Endothelial cell of umbilical vein (primary cell): Measurements from ENCODE around the gene HIGD1C. TPM values are rescaled to one million over a fixed set of nuclear protein-coding genes. Genes with fewer than 3 reads are reported as not detected.

Source experiments
- BruUV-seq: library from RNA; stranded (reverse); fragments of 400-500 nt; replicated peaks from 2 replicates; lab custom pipeline; 2021; lab: Mats Ljungman, UMichigan
- CTCF ChIA-PET: fragments of 300-600, 350-600 bp; sonication (Branson Sonifier 250); formaldehyde crosslinking; loops from one replicate; lab custom pipeline; 2021; ENCODE audit warnings: antibody characterized with exemption, inconsistent platforms; lab: Charles Lee
- POLR2A ChIA-PET: fragments of 300-600, 350-600 bp; sonication (Branson Sonifier 250); formaldehyde crosslinking; loops from one replicate; lab custom pipeline; 2021; ENCODE audit warnings: antibody characterized with exemption, inconsistent platforms; lab: Charles Lee
- DNase-seq: peaks from one replicate; pipeline ENCODE4 v3.0.0-alpha.2; 2011; ENCODE audit warnings: low read depth, low spot score
- FAIRE-seq: peaks from 2 replicates; lab custom pipeline; 2011; peaks lifted over from hg19 to GRCh38; lab: Jason Lieb, UNC
- H2AFZ ChIP-seq: 2 replicates; pipeline ENCODE4 v1.6.0; 2012; ENCODE audit warnings: low read depth, low read length, control low read depth, inconsistent platforms
- H3K27ac ChIP-seq: 2 replicates; pipeline ENCODE4 v1.5.1; 2011; ENCODE audit warnings: low read depth, mild to moderate bottlenecking, control low read depth, low read length, moderate library complexity; ENCODE audit not compliant: insufficient read depth
- H3K27me3 ChIP-seq, 2 experiments: 2 replicates each; pipeline versions ENCODE4 v1.6.0 to v1.6.1; 2011; ENCODE audit warnings: low read length in 2 of 2, mixed read lengths in 1 of 2; ENCODE audit not compliant: control insufficient read depth in 2 of 2, insufficient read depth in 2 of 2
- H3K36me3 ChIP-seq, 2 experiments: 2 replicates in 1 of 2; 3 replicates in 1 of 2; pipeline ENCODE4 v1.5.1; 2011; ENCODE audit warnings: low read length in 2 of 2, mild to moderate bottlenecking in 1 of 2, moderate library complexity in 1 of 2; ENCODE audit not compliant: control insufficient read depth in 2 of 2, insufficient read depth in 2 of 2; ENCODE audit errors: extremely low read depth in 1 of 2
- H3K4me1 ChIP-seq: 3 replicates; pipeline ENCODE4 v1.5.1; 2011; ENCODE audit warnings: mild to moderate bottlenecking, low read length; ENCODE audit not compliant: control insufficient read depth, insufficient read depth; ENCODE audit errors: extremely low read depth
- H3K4me2 ChIP-seq: 2 replicates; pipeline ENCODE4 v1.6.1; 2011; ENCODE audit warnings: low read length, control low read depth, mixed read lengths; ENCODE audit not compliant: insufficient read depth
- H3K4me3 ChIP-seq, 3 experiments: fragments of 200-600 bp in 1 of 3; sonication (generic), shearing (Covaris generic) in 1 of 3; replicated peaks in 1 of 3; 2 replicates each; pipeline ENCODE4 v1.5.1; 2011 to 2016; ENCODE audit warnings: control low read depth in 3 of 3, low read length in 3 of 3, mild to moderate bottlenecking in 2 of 3, inconsistent platforms in 1 of 3, low read depth in 1 of 3, moderate library complexity in 1 of 3; ENCODE audit not compliant: insufficient read depth in 1 of 3
- H3K79me2 ChIP-seq: 2 replicates; pipeline ENCODE4 v1.6.0; 2012; ENCODE audit warnings: low read length, inconsistent platforms; ENCODE audit not compliant: control insufficient read depth, insufficient read depth
- H3K9ac ChIP-seq: replicated peaks from 2 replicates; pipeline ENCODE3; 2011; ENCODE audit warnings: low read length, control low read depth; ENCODE audit not compliant: insufficient read depth; ENCODE audit errors: extremely low read depth
- H3K9me1 ChIP-seq: replicated peaks from 3 replicates; pipeline ENCODE4 v1.6.0; 2011; ENCODE audit warnings: mild to moderate bottlenecking, low read length; ENCODE audit not compliant: control insufficient read depth, insufficient read depth; ENCODE audit errors: extremely low read depth
- H3K9me3 ChIP-seq: replicated peaks from 2 replicates; pipeline ENCODE4 v1.5.1; 2012; ENCODE audit warnings: low read length, inconsistent platforms; ENCODE audit not compliant: control insufficient read depth, insufficient read depth
- H4K20me1 ChIP-seq: replicated peaks from 2 replicates; pipeline ENCODE3; 2011; ENCODE audit warnings: mild to moderate bottlenecking, low read length; ENCODE audit not compliant: control insufficient read depth, insufficient read depth; ENCODE audit errors: extremely low read depth
- CTCF ChIP-seq, 2 donors: IDR thresholded peaks; 1 replicate in 1 of 2; 2 replicates in 1 of 2; pipeline ENCODE4 v1.5.1; 2011; ENCODE audit warnings: low read length in 2 of 2, mild to moderate bottlenecking in 2 of 2, moderate library complexity in 2 of 2, control low read depth in 1 of 2, inconsistent platforms in 1 of 2, low read depth in 1 of 2; ENCODE audit not compliant: insufficient read depth in 1 of 2; ENCODE audit errors: extremely low read depth in 1 of 2
- EZH2 ChIP-seq: IDR thresholded peaks from 2 replicates; pipeline ENCODE4 v1.6.1; 2012; ENCODE audit warnings: borderline replicate concordance, low read depth, mild to moderate bottlenecking, moderate library complexity, low read length, inconsistent platforms; ENCODE audit not compliant: severe bottlenecking
- FOS ChIP-seq: IDR thresholded peaks from 2 replicates; pipeline ENCODE4 v1.6.1; 2011; ENCODE audit warnings: mild to moderate bottlenecking, low read length, moderate library complexity, borderline replicate concordance; ENCODE audit not compliant: insufficient read depth
- GATA2 ChIP-seq: IDR thresholded peaks from 2 replicates; pipeline ENCODE4 v1.7.0; 2011; ENCODE audit warnings: low read depth, mild to moderate bottlenecking, moderate library complexity, mixed read lengths, low read length; ENCODE audit not compliant: insufficient read length, insufficient read depth
- JUN ChIP-seq: IDR thresholded peaks from 2 replicates; pipeline ENCODE4 v1.6.1; 2011; ENCODE audit warnings: borderline replicate concordance, low read depth; ENCODE audit not compliant: insufficient read length, insufficient read depth
- MAX ChIP-seq: IDR thresholded peaks from 2 replicates; pipeline ENCODE4 v1.6.1; 2011; ENCODE audit not compliant: insufficient read depth, insufficient read length
- MYC ChIP-seq: IDR thresholded peaks from one replicate; pipeline ENCODE4 v1.6.1; 2011; ENCODE audit warnings: mild to moderate bottlenecking, low read depth, low read length
- POLR2A ChIP-seq: IDR thresholded peaks from 2 replicates; pipeline ENCODE4 v1.6.1; 2012; ENCODE audit warnings: low read depth, mild to moderate bottlenecking, control low read depth, low read length
- POLR2AphosphoS5 ChIP-seq: IDR thresholded peaks from 2 replicates; pipeline ENCODE4 v1.6.1; 2012; ENCODE audit warnings: low read depth, mild to moderate bottlenecking, control low read depth, low read length, moderate library complexity; ENCODE audit not compliant: insufficient read depth
- dilution Hi-C: fragments of 300-500 bp; cut with MboI; formaldehyde crosslinking; loops from one replicate; pipeline ENCODE4 v1.15.0; 2019; ENCODE audit warnings: low sequenced_read_pairs; ENCODE audit not compliant: extremely low pct_ligation_motif_present
- intact Hi-C: fragments of 100-400 bp; cut with micrococcal nuclease; formaldehyde crosslinking; loops from one replicate; pipeline ENCODE4 v1.10.0; 2022
- polyA plus RNA-seq, 4 experiments: library from polyadenylated mRNA; depleted of rRNA in 3 of 4; stranded (reverse) in 3 of 4; unstranded in 1 of 4; fragments of >200 nt; gene quantifications; 2 replicates each; pipeline versions ENCODE4 v1.2.1 to v1.2.3, GENCODE V29; 2011 to 2012; ENCODE audit warnings: missing spikeins in 1 of 4
- total RNA-seq: library from RNA; stranded (reverse); gene quantifications from 2 replicates; pipeline ENCODE4 v1.2.3, GENCODE V29; 2021

HIGD1C gene
- total and polyA plus RNA-seq, 2 donors (not counting 3 experiments of a cell fraction or from before 2014, with no cell fraction given) = not detected

GRCh38 chr12:51009056-51009440 lies 56.7 kb downstream of the HIGD1C start:
- H4K20me1 ChIP-seq = no peaks in the 10 kb centered on the region
- H3K9ac ChIP-seq = no peak overlapping the region
- dilution Hi-C loops = no loop called here
- H3K79me2 ChIP-seq = peaks cover 22% of the 10 kb centered on the region
- DNase-seq (no peak), FAIRE-seq (peak; percentile 37)
- H3K27me3 ChIP-seq = no peaks in the 10 kb centered on the region
- H3K4me1 ChIP-seq = no peaks in the 10 kb centered on the region
- H3K27ac ChIP-seq = no peak overlapping the region
- intact Hi-C loops = no loop called here
- CTCF ChIA-PET = interaction anchor here (0.8 to 1.5 kb wide), 5 partner anchors 11 to 244 kb away, joined by 3 to 6 read pairs (median 4); no protein-coding TSS in a partner anchor
- H3K4me2 ChIP-seq = no peak overlapping the region
- no peak overlapping the region for H2AFZ ChIP-seq
- BruUV-seq = no TSS peak
- POLR2A ChIA-PET = no interaction called here
- peaks cover 0 to 3% of the 10 kb centered on the region in 2 experiments for H3K36me3 ChIP-seq
- no peak overlapping the region for H3K4me3 ChIP-seq
- no peaks in the 10 kb centered on the region for H3K9me1 ChIP-seq
- H3K9me3 ChIP-seq = no peaks in the 10 kb centered on the region
- TF ChIP-seq POLR2A = no peak
- no peak for TF ChIP-seq JUN
- no peak for TF ChIP-seq FOS
- TF ChIP-seq EZH2 = no peak
- no peak for TF ChIP-seq GATA2
- no peak for TF ChIP-seq MYC

GRCh38 chr12:51011955-51012354 lies 59.6 kb downstream of the HIGD1C start:
- H3K4me3 ChIP-seq = no peak overlapping the region
- DNase-seq (no peak), FAIRE-seq (no peak)
- no peaks in the 10 kb centered on the region for H4K20me1 ChIP-seq
- ChIA-PET POLR2A (no interaction called here), CTCF (interaction anchor here (1.4 to 2.0 kb wide), 3 partner anchors 15 to 247 kb away, joined by 4 read pairs; partner anchors contain the start of gene SLC11A2)
- no peak overlapping the region for H3K4me2 ChIP-seq
- H3K4me1 ChIP-seq = no peaks in the 10 kb centered on the region
- no peak overlapping the region for H2AFZ ChIP-seq
- peaks cover 24% of the 10 kb centered on the region for H3K79me2 ChIP-seq
- no peaks in the 10 kb centered on the region for H3K9me1 ChIP-seq
- no peak overlapping the region for H3K9ac ChIP-seq
- no TSS peak for BruUV-seq
- dilution Hi-C loops = no loop called here
- H3K27ac ChIP-seq = no peak overlapping the region
- H3K9me3 ChIP-seq = no peaks in the 10 kb centered on the region
- H3K27me3 ChIP-seq = no peaks in the 10 kb centered on the region
- intact Hi-C loops = no loop called here
- TF ChIP-seq FOS = no peak
- no peak for TF ChIP-seq EZH2
- TF ChIP-seq POLR2AphosphoS5 = no peak
- no peak for TF ChIP-seq MAX
- no peak for TF ChIP-seq MYC
- no peak for TF ChIP-seq GATA2
- no peak for TF ChIP-seq CTCF (IDR thresholded peaks at IDR 0.05; ENCODE audit: extremely low read depth in 1 of 2, insufficient read depth in 1 of 2, low read depth in 1 of 2, low read length in 2 of 2)
- TF ChIP-seq JUN = no peak
- TF ChIP-seq POLR2A = no peak
- H3K36me3 ChIP-seq = no peaks in the 10 kb centered on the region
